Kidney epithelial cell (primary cell): ENCODE measurements around the gene HDGFL2. TPM values are rescaled to one million over a fixed set of nuclear protein-coding genes. Genes with fewer than 3 reads are reported as not detected.
A peak's percentile ranks its signal among the peaks of the same experiment; 100 is the strongest.
"Not testable (repeated sequence)": the region's sequence is repeated elsewhere in the genome, so short reads cannot be mapped to it uniquely, and the experiment has no call there.

Source experiments
- DNase-seq: peaks from one replicate; pipeline ENCODE4 v3.0.0-alpha.2; 2010; ENCODE audit warnings: low read depth
- H3K27me3 ChIP-seq: 2 replicates; pipeline ENCODE4 v1.6.0; 2011; ENCODE audit warnings: low read length; ENCODE audit not compliant: control insufficient read depth, insufficient read depth
- H3K36me3 ChIP-seq: 2 replicates; pipeline ENCODE4 v1.5.1; 2011; ENCODE audit warnings: low read length; ENCODE audit not compliant: control insufficient read depth, insufficient read depth
- H3K4me3 ChIP-seq: 2 replicates; pipeline ENCODE4 v1.5.1; 2011; ENCODE audit warnings: low read depth, mild to moderate bottlenecking, control low read depth, low read length
- total RNA-seq: library from RNA; depleted of rRNA; stranded (reverse); fragments of >200 nt; gene quantifications from 2 replicates; pipeline ENCODE4 v1.2.3, GENCODE V29; 2015
- TF ChIP-seq, protein P1 (sequence below): IDR thresholded peaks from 2 replicates; pipeline ENCODE4 v1.5.1; 2011; ENCODE audit warnings: mild to moderate bottlenecking, moderate library complexity, low read length, control low read depth, inconsistent platforms; ENCODE audit not compliant: insufficient read depth, poor library complexity, severe bottlenecking

HDGFL2 gene
- total RNA-seq, 1 donor from 2014 or later = 82.0 TPM

DNA sequence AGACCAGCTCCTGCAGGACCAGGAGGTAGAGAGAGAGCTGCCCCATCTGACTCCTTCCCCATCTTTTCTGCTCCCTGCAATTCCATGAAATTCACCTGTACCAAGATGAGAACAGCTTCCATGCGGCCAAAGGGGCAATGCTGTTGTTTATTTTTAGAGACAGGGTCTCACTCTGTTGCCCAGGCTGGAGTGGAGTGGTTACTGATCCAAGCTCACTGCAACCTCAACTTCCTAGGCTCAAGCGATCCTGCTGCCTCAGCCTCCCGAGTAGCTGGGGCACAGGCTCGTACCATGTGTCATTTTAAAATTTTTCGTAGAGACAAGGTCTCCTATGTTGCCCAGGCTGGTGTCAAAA is 49.8 kb downstream of the HDGFL2 start:
- Histone ChIP-seq H3K4me3 (no peak overlapping the region), H3K27me3 (no peaks in the 10 kb centered on the region), H3K36me3 (no peaks in the 10 kb centered on the region)
- TF ChIP-seq, protein P1, sequence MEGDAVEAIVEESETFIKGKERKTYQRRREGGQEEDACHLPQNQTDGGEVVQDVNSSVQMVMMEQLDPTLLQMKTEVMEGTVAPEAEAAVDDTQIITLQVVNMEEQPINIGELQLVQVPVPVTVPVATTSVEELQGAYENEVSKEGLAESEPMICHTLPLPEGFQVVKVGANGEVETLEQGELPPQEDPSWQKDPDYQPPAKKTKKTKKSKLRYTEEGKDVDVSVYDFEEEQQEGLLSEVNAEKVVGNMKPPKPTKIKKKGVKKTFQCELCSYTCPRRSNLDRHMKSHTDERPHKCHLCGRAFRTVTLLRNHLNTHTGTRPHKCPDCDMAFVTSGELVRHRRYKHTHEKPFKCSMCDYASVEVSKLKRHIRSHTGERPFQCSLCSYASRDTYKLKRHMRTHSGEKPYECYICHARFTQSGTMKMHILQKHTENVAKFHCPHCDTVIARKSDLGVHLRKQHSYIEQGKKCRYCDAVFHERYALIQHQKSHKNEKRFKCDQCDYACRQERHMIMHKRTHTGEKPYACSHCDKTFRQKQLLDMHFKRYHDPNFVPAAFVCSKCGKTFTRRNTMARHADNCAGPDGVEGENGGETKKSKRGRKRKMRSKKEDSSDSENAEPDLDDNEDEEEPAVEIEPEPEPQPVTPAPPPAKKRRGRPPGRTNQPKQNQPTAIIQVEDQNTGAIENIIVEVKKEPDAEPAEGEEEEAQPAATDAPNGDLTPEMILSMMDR = no peak
- no peak for DNase-seq

DNA sequence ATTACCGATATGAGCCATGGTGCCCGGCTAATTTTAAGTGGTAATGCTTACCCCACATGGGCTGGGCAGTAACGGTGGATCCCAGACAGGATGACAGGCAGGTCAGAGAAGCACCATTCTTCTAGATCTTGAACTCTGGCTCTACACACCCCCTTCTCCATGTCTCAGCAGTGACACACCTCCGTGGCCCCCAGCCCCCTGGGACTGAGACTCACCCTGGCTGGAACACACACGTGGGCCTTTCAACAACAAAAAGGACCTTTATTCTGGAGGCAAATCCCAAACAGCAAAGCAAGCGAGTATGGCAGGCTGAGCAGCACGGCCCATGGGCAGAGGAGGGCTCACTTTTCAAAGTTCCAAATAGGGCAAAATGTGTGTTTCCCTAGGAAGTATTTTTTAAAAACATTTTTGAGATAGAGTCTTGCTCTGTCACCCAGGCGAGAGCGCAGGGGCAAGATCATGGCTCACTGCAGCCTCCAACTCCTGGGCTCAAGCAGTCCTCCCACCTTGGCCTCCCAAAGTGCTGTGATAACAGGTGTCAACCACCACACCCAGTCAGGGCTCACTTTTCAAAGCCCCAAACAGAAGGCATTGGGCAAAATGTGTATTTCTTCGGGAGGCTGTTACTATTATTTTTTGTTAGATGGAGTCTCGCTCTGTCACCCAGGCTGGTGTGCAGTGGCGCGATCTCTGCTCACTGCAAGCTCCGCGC is 50.4 kb downstream of the HDGFL2 start:
- no peak overlapping the region for H3K4me3 ChIP-seq
- TF ChIP-seq, protein P1 = no peak
- no peaks in the 10 kb centered on the region for H3K27me3 ChIP-seq
- DNase-seq = no peak
- no peaks in the 10 kb centered on the region for H3K36me3 ChIP-seq

DNA sequence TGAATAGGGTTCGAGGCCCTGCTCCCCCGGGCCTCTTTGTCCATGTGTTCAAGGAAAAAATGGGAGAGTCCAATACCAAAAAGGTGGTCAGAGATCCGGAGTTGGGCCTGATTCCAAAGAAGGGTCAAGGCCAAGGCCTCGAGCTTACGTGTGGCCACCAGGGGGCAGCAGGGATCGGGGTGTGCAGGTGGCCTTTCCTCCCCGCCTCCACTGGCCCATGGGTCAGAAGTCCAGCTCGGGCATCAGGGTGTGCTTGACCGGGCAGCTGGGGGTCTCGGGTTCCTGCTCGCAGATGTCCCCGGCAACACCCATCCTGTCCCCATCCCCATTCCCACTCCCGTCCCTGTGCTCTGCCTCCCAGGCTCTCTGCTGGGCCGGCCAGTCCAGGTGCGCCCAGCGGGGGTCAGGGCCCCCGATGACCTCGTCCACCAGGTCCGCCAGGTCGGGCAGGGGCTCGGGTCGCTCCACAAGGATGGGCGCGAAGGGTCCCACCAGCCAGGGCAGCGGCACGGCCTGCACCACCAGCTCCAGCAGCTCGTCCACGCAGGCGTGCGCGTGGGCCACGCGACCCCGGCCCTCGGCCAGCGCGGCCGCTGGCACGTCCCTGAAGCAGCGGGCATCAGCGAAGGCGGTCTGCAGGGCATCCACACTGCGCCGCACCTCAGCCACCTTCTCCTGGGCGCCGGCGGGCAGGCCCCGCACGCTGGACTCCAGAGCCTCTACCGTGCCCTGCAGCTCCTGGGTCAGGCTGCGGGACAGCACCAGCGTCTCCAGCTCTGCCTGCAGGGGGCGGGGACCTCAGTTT is 51.4 kb downstream of the HDGFL2 start:
- no peak for DNase-seq
- TF ChIP-seq, protein P1 = peak; percentile 84
- Histone ChIP-seq H3K4me3 (no peak overlapping the region), H3K36me3 (no peaks in the 10 kb centered on the region), H3K27me3 (no peaks in the 10 kb centered on the region)

DNA sequence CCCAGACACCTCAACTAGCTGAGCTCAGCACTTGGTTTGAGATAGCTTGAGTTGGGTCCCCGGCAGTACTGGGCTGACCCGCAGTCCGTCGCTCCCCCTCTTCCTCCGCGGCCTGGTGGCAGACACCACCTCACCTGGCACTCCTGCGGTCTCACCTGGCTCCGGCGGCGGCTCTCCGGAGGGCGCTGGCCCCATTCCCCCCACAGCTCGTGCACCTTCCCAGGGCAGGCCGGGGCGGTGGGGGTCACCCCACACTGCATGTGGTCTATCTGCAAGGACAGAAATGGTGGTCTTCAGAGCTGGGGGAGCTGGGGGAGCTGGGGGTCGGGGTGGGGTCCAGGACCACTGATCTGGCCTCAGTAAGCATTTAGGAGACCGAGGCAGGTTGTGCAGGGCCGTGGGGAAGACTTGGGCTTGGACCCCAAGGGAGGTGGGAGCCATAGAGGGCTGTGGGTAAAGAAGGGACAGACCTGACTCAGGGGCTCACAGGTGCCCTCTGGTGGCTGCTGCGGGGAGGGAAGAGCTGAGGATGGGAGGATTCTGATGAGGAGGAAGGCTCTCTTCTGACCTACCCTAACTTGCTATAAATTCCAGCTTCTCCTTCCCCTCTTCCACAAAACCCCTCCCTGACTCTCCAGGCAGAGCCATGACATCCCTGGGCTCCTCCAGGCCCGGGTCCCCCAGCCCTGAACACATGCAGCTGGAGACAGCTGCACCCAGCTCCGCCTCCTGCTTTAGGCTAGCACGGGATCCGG is 52.9 kb downstream of the HDGFL2 start:
- no peak for DNase-seq
- TF ChIP-seq, protein P1 = peak; percentile 84

DNA sequence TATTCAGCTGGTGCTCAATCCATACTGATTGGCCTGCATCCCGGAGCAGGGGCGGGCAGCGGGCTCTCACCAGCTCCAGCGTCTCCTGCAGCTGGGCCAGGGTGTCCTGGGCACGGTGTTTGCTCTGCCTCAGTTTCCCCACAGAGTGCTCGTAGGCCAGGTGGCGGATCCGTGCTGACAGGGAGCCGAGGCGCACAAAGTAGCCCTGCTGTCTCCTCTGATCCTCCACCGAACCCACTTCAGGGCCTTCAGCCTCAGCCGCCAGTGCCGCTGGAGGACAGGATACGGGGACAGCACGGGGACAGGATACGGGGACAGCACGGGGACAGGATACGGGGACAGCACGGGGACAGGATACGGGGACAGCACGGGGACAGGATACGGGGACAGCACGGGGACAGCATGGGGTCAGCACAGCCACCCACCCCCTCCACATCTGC is 53.5 kb downstream of the HDGFL2 start:
- H3K4me3 ChIP-seq = no peak overlapping the region
- no peak for DNase-seq
- TF ChIP-seq, protein P1 = no peak
- peaks cover 6% of the 10 kb centered on the region for H3K27me3 ChIP-seq
- no peaks in the 10 kb centered on the region for H3K36me3 ChIP-seq

More for the DNA sequence above, 52.9 kb downstream of the HDGFL2 start:
- Histone ChIP-seq H3K27me3 (peaks cover under 1% of the 10 kb centered on the region), H3K36me3 (no peaks in the 10 kb centered on the region), H3K4me3 (no peak overlapping the region)

DNA sequence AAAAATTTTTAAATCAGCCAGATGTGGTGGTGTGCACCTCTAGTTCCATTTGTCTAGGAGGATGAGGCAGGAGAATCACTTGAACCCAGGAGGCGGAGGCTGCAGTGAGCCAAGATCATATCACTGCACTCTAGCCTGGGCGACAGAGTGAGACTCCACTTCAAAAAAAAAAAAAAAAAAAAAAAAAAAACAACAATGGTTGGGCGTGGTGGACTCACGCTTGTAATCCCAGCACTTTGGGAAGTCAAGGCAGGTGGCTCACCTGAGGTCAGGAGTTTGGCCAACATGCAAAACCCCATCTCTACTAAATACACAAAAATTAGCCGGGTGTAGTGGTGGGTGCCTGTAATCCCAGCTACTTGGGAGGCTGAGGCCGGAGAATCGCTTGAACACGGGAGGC is 55.3 kb downstream of the HDGFL2 start:
- DNase-seq, H3K36me3 ChIP-seq, H3K27me3 ChIP-seq, H3K4me3 ChIP-seq: not testable (repeated sequence)
